GM19455 (cell line): ENCODE measurements around the gene VEGFC.

ENCODE experiments used
- ATAC-seq: cut with Tn5 transposase; IDR thresholded peaks from one replicate; pipeline ENCODE4 v1.9.1; 2021; ENCODE audit not compliant: unreplicated experiment

The VEGFC gene

GRCh38 chr4:176799653-176800052, 6.9 kb upstream of the VEGFC start:
- ATAC-seq: no peak

DNA sequence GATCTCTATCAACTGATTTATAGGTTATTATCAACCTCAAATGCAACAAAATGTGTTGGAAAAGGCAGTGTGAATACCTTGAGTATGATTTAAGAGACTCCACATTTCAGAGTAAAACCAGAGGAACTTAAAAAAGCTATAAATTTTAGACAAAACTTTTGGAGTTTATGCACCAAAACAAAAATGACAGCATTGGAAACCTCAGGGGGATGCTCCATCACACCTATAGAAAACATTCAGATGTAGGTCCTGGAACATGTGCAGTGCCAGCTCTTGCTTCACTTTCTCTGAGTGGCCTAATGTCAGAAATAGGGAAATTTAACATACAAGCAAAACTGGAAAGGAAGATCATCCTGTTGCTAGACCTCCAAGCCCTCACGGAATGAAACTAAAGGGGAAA, 5.8 kb upstream of the VEGFC start:
- no peak for ATAC-seq

DNA sequence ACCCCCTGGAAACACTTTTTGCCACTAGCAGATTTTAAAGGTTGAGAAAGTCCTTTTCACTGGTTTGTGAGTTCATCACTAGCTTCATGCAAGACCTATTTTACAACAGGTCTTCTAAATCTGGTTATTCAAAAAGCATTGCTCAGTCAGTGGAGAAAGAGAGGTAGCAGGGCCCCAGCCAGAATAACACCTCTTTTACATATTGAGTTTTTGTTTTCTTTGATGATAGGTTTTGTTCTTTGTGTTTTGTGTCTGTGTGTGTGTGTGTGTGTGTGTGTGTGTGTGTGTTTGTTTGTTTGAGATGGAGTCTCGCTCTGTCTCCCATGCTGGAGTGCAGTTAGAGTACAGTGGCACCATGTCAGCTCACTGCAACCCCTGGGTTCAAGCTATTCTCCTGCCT, 2.7 kb upstream of the VEGFC start:
- ATAC-seq: no peak

GRCh38 chr4:176794651-176795050, 1.9 kb upstream of the VEGFC start:
- no peak for ATAC-seq

- ATAC-seq: no peak
These were observed 1.4 kb upstream of the VEGFC start for GRCh38 chr4:176794151-176794550.

- ATAC-seq: no peak
These were observed 411 bp upstream of the VEGFC start for GRCh38 chr4:176793060-176793605.

DNA sequence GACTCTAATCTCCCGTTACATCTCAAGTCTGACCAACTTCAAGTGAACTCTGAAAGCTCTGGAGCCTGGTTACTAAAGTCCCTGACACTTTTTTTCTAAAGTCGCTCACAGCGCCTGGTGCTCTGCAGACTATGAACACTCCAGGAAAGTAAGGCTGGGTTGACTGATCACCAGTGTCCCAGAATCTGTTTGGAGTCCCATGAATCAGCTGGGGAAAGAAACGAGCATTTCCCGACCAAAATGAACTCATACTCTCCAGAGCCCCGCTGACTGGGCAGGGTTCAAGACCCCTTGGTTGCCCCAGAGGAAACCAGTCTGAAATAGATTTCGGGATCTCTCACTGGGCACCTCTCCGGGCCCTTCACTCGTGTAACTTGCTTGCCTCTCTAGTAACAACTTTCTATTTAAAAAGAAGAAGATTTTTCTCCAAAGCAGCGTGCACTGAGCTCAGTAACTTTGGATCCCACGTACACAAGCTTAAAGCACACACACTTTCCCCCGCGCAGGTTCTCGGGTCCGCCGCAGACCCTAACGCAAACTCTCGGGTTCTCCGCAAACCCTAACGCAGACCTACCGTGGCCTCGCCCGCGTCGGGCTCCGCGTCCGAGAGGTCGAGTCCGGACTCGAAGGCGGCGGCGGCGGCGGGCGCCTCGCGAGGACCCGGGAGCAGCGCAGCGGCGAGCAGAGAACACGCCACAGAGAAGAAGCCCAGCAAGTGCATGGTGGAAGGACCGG, 964 bp downstream of the VEGFC start:
- no peak for ATAC-seq

DNA sequence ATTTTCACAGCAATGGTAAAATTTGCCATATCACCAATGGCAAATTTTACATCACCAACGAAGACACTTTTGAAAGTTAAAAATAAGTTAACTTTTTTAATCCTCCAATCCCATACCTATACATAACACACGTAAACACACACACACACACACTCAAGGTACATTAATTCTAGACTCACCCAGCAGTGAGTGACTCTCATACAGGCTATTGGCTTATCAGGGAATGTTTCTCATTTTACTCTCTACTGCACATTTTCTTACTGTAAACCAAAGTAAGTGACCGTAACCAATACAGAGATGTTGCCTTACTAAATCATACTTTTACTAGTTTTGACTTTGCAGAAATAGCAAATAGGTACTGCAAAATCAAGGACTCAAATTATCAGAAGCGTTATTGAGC, 2.3 kb downstream of the VEGFC start:
- ATAC-seq: no peak

DNA sequence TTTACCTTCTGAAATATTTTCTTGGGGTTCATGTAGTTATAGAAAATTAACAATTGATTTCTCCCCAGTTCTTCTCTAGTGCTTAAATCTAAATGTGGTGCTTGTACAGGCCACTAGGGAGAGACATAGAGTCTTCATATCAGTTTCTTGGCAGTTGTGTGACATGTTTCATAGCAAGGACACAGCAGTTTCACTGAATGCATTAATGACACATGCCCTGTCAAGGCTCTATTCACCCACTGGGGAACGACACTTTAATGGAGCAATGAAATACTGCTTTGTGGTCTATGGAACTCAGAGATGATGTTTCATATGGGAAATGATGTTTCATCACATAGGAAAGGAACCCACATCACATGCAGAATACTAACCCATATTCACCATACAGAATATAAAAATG, 2.8 kb downstream of the VEGFC start:
- ATAC-seq: no peak

DNA sequence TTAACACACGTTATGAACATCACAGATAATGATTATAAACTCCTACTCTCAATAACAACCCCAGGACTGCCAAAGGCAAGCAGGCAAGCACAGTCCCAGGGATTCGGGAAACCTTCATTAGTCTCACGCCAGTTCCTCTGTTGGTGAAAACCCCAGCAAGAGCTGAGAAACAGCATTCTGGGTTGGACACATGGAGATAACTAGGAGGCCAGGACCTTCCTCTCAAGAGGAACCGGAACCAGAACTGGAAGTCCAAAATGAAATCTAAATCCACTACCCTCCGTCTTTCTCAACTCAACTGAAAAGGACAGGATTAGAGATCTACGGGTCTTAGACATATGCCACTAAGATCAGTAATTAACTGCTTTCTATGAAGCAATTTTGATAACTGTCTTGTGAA, 3.8 kb downstream of the VEGFC start:
- no peak for ATAC-seq

DNA sequence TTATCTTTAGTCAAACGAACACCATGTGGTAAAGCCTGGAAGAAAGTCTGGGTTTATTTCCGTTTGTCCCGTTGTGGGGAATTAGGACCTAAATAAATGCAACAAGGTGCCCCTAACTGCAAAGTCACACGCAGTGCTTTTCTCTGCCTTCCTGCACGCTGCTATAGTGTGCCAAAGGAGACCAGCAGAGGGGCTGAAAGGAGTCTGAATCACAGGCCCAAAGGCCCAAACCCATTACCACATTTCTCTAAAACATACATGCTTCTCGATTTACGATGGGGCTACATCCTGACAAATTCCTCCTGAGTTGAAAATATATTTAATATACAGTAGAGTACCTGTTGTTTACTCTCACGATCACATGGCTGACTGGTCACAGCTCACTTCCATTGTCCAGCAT, 4.5 kb downstream of the VEGFC start:
- no peak for ATAC-seq

DNA sequence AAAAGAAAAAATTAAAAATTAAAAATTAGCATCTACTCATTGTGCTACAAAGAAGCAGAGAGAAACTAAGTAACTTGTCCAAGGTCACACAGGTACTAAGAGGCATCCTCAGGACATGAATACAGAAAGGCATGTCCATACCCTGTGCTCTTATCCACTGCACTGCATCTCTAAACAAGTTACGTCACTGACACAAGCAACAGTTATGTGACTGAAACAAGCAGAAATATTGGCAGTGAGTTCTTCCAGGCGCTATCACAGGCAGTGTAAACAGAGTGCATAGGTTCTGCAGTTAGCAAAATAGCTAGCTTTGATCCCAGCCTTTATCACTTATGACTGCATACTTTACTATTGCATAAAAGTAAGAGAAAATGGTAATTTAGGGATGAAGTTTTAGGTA, 7.9 kb downstream of the VEGFC start:
- no peak for ATAC-seq

GRCh38 chr4:176782794-176783193, 9.9 kb downstream of the VEGFC start:
- no peak for ATAC-seq

DNA sequence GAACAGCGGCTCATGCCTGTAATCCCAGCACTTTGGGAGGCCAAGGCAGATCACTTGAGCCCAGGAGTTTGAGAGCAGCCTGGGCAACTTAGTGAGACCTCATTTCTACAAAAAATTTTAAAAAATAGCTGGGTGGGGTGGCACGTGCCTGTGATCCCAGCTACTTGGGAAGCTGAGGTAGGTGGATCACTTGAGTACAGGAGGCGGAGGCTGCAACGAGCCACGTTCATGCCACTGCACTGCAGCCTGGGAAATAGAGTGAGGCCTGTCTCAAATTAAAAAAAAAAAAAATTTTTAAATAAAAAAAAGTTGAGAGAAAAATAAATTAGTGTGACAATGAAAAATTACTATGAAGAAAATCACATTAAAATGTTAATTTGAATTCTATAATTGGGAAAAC, 10.5 kb downstream of the VEGFC start:
- no peak for ATAC-seq

GRCh38 chr4:176781739-176782100, 11.0 kb downstream of the VEGFC start:
- no peak for ATAC-seq

DNA sequence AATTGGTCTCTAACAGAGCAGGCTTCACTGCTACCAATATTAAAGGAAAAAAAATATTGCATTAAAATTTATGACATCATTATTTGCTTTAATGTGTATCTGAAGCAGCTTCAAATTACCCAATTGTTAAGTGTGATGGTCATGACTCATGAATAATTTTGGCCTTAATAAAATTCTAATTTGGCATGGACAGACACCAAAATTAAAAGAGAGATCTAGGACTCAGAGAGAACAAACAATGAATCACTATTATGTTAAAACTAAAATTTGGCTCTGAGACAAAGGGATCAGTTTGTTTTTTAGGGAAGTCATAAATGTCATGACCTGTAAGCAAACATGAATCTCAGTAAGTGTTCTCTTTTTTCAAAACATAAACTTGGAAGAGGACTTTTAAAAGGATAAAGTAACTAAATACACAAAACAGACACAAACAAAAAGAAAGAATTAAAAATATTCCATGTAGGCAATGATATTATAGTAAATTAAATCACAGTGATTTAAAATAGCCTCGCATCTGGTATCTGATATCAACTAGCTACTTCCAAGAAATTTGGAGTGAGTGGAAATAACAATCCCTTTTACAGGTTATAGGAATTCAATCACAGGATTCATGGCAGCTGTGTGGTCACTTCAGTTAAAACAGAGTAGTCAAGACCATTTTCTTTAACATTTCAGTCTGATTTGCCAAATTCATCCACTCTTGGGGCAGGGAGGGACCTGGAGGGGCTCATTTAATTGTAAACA, 11.6 kb downstream of the VEGFC start:
- ATAC-seq: no peak

DNA sequence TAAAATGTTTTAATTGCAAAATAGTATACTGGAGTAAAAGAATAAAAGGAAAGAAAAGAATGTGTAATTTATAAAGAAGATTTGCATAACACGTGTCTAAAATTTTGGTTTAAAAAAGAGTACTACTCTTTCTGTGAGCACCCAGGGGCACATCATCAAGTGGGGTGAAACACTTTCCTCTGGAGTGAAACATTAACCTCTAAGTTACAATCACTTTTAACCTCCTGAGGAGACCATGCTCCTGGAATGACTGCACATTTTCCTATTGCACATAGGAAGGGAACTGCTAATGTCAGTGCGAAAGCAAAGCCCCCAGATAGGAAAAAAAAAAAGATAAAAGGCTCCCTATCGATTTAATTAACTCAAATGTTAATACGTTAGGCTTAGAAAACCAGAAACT, 13.3 kb downstream of the VEGFC start:
- ATAC-seq: no peak

- no peak for ATAC-seq
These were observed 14.2 kb downstream of the VEGFC start for GRCh38 chr4:176778491-176778890.

GRCh38 chr4:176778063-176778462, 14.7 kb downstream of the VEGFC start:
- ATAC-seq: no peak

DNA sequence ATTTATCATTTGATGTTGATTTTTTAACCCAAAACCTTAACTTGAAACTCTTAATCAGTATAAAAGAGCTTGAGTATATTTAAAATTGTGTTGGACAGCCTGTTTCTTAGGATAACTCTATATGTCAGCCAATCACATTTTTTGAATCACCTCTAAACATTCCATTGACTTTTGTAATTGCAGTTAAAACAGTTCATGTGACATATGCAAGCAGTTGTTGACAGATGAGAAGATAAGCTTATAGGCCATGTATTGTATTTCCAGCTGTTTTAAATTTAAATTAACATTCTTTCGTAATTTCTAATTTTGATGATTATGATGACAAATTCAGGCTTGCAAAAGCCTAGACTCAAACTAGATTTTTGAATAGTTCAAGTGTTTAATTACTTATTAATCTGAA, 17.4 kb downstream of the VEGFC start:
- no peak for ATAC-seq

DNA sequence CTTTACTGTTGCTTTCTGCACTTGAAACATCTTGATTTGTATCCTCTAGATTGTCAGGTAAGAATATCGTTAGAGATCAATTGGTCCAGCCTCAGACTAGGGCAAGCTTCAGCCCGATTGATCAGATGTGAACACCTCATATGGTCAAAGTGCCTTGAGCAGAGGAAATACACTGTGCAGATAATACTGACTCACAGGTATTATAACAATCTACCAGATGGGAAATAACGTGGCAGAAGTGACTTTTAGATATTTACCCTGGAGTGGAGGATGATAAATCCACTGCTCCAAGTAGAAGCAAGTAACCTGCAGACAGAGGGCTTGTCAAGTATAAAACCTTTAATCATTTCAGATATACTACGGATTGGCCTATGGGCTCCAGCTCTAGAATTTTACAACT, 17.9 kb downstream of the VEGFC start:
- ATAC-seq: no peak

- no peak for ATAC-seq
These were observed 23.2 kb downstream of the VEGFC start for GRCh38 chr4:176769514-176769913.

DNA sequence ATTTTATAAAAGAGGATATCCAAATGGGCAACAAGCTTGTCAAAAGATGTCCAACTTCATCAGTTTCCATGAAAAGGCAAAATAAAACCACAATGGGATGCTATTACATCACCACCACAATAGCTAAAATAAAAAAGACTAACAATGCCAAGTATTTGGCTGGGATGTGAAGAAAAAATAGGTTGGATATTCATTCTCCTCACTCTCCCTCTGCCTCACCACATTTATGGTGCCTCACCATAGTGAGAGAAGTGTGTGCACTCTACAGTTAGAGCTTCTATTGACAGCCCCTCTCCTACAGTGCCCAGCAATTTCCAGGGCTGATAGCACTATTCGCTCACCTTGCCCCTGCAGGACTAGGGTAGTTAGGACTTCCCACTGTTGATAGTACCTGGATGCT, 25.5 kb downstream of the VEGFC start:
- ATAC-seq: no peak
